T-helper 22 cell (primary cell): ENCODE results near the gene B9D2.
"Not testable (repeated sequence)": the region's sequence is repeated elsewhere in the genome, so short reads cannot be mapped to it uniquely, and the experiment has no call there.

ENCODE experiments used
- DNase-seq: peaks from one replicate; pipeline ENCODE4 v3.0.0-alpha.2; 2020; ENCODE audit warnings: low read depth

B9D2 gene, protein sequence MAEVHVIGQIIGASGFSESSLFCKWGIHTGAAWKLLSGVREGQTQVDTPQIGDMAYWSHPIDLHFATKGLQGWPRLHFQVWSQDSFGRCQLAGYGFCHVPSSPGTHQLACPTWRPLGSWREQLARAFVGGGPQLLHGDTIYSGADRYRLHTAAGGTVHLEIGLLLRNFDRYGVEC

GRCh38 chr19:41363753-41364523 lies at the start of gene B9D2:
Gene B9D2 (minus strand): TSS chr19:41364149. CDS start chr19:41363519, 630 bp downstream.
- peak; percentile 96 for DNase-seq

DNA sequence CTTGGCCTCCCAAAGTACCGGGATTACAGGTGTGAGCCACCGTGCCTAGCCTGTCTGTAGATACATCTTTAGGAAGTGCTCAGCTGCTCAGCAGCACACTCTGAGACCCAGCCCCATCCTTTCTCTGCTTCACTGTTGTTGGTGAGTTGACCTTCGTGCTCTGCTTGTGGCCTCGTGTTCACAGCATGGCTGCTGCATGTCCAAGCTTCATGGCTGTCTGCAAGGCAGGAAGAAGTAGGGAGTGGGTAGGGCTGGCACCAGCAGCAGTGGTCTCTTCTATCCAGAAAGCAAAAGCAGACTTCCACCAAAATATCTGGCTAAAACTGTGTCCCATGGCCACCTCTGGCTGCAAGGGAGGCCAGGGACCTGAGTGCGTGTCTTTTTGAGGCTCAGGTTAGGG lies 49.0 kb upstream of the B9D2 start:
- no peak for DNase-seq

DNA sequence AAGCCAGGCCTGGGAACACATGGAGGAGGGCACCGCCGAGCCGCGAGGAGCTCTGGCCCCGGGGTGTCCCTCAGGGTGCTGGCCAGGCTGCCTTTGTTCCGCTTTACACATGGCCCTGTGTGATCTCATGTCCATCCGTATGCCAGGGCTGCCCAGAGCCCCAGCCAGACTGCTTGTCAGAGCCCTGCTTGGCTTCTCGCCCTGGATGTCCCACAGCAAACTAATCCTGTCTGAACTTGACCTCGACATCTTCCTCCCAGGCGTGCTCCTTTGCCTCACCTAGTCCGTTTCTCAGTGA lies 48.0 kb upstream of the B9D2 start:
- DNase-seq: no peak

DNA sequence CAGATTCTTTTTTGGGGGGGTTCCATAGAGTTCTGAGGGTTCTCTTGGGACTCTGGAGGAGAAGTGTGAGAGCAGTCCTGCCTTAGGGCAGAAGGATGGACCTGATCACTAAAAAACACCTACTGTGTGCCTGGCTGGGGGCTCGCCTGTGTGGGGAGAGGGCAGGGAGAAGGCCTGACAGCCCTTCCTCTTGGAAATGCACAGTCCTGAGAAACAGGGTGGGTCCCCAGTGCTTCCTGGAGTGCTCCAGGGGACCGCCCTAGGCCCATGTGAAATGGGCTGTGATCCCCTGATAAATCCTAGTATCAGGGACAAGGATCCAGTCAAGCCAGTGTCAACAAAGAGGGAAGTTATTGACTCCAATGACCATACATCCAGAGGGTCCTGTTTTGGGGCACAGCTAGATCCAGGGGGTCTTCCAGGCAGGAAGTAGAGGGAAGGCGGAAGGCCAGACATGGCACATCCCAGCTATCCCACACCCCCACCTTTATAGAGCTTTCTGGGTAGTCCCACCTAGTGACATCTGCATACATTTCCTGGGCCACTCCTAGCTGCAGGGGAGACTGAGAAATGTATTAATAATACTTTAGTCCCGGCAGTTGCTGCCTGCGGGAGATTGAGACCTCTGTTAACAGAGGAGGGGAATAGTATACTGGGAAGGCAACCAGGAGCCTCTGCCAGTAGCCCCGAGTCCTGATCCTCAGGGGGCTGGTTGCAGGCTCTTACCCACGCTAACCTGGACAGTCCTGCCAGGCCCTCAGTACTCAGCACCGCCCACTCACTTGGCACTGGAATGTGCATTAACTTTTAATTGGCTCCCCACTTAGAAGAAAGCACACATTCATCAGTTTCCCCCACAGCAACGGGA lies 47.4 kb upstream of the B9D2 start:
- no peak for DNase-seq

GRCh38 chr19:41410336-41411054 lies 46.5 kb upstream of the B9D2 start:
- DNase-seq: no peak

DNA sequence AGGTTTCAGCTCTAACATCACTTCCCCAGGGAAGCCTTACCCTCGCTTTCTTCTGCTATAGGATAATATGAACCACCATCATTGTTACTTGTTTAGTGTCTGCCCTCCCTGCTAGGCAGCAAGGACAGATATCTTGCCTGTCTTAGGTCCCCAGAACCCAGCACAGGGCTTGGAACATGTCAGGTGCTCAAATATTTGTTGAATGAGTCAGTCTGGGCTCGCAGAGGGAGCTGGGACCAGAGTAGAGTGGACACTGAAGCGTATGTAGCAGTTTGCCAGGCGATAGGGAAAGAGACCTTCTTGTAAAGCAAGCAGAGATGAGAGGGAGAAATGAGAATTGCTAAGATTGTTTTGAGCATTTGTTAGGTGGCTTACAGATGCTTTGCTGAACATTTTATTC lies 45.3 kb upstream of the B9D2 start:
- no peak for DNase-seq

DNA sequence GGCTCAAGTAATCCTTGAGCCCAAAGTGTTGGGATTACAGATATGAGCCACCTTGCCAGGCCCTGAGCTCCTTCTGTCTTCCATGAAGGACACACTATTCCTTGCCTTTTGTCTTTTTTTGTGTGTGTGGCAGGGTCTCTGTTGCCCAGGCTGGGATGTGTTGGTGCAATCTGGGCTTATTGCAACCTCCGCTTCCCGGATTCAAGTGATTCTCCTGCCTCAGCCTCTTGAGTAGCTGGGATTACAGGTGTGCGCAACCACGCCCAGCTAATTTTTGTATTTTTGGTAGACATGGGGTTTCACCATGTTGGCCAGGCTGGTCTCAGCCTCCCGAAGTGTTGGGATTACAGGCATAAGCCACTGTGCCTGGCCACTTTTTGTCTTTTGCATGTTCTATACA lies 44.9 kb upstream of the B9D2 start:
- not testable (repeated sequence) for DNase-seq

DNA sequence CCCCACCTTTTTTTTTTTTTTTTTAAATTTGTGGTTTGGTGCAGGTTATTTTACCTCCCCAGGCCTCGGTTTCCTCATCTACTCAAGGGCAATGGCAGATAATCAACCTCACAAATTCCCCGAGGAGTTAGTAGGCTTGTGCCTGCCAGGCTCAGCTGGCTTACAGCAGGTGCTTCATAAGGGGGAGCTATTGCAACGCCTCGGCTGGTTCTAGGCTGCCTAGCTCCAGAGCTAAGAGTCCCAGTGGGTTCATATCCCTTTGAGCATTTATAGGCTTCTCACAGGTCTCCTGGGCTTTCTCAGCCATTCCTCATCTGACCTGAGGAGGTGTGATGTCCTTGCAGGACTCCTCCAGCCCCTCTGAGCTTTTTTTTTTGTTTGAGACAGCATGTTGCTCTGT lies 44.3 kb upstream of the B9D2 start:
- DNase-seq: no peak

DNA sequence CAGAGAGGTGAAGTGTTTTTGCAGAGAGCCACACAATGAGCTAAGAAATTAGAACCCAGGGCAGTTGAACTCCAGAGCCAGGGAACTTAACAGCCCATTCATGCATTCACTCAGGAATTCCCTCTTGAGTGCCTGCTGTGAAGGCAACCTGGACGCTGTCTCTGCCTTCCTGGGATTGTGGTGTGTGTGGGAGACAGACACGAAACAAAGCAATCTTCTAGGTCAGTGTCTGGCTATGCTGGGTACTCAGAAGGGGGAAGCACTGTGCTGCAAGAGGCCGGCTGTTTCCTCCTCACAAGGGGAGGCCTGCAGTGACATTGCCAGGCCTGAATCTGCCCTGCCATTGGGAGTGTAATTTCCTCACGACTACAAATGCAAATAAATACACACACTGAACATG lies 43.3 kb upstream of the B9D2 start:
- no peak for DNase-seq

- DNase-seq: no peak
These were observed 41.8 kb upstream of the B9D2 start for GRCh38 chr19:41405776-41406175.

DNA sequence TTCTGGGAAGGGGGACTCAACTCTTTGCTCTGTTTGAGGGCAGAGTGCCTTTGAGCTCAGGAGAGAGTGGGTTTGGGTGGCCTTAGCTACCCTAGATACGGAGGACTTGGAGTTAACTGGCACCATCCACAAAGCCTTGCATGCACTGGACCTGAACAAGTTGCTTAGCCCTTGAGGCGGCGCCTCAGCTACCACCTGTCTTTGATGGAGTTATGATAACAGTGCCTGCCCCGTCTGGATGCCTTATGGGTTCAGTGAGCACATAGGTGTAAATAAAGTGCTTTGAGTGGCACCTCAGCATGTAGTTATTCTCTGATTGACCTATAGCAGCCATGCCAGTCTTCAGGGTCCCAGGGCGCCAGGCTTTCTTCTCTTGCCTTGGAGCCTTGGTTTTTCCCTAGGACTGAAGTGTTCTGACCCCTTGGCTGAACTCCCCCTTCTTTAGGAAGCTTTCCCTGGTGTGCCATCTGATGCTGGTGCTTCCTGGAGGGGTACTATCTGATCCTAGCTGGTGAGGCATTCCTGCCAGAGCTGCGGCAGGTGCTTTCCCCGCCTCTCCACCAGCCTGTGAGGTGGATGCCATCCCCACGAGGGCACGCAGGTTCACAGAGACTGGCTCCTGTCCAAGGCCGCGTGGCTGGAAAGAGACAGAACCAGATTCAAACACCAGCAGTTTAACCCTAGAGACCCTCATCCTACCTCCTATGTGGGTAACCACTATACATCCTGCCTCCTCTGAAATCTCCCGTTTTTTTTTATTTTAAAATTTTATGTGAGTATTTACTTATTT lies 39.4 kb upstream of the B9D2 start:
- no peak for DNase-seq

DNA sequence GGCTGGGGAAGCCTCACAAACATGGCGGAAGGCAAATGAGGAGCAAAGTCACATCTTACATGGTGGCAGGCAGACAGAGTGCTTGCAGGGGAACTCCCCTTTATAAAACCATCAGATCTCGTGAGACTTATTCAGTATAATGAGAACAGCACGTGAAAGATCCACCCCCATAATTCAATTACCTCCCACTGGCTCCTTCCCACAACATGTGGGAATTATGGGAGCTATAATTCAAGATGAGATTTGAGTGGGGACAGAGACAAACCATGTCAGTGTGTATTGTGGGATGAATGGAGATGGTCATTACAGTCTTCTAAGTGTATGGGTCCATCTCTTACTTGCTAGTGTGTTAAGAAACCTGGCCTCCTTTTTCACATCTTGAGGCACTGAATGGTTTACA lies 38.1 kb upstream of the B9D2 start:
- no peak for DNase-seq

DNA sequence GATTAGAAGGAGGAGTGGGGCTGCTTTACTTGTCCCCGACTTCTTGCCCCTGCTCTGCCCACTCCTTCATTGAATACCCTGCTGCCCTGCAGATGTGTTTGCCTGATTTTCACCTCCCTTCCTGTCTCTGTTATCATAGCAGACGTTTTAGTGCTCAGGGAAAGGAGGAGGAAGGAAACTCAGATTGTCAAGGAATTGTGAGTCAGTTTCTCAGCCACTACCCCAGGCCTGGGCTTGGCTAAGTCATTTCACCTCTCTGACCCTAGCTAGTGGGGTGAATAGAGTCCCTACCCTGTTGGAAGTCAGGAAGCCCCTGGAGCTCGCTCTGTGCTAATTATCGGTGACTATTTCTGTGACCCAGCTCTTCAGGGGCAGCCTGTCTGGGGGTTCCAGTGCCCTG lies 37.5 kb upstream of the B9D2 start:
- DNase-seq: no peak

DNA sequence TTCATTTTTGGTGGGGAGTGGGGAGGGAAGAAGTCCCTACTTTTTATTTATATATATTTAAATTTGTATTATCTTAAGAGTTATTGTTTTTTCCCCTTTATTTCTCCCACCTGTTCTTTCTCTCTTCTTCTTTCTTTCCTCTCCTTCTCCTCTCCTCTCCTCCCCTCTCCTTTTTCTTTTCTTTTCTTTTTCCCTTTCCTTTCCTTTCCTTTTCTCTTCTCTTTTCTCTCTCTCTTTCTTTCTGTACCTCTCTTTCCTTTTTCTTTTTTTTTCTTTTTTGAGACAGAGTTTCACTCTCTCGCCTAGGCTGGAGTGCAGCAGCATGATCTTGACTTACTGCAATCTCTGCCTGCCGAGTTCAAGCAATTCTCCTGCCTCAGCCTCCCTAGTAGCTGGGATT lies 35.6 kb upstream of the B9D2 start:
- no peak for DNase-seq

DNA sequence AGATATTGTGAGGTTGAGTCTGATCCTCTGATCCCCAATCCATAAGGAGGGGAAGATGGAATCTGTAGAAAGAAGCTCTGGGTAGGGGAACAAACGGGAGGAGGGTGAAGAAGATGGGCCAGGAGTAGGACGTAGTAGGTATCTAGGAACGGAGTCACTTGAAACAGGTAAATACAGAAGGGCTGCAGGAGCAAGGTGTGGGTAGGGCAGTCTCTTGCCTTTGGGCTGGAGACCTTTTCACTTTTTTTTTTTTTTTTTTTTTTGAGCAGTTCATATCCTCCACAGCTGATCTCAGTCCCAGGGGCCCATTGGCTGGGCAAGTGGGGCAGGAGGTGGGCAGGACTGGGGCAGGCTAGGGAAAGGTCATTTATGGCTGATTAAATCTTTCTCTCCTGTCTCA lies 35.1 kb upstream of the B9D2 start:
- no peak for DNase-seq

- DNase-seq: no peak
These were observed 34.6 kb upstream of the B9D2 start for GRCh38 chr19:41398598-41398997.

- DNase-seq: no peak
These were observed 34.1 kb upstream of the B9D2 start for GRCh38 chr19:41398050-41398418.

DNA sequence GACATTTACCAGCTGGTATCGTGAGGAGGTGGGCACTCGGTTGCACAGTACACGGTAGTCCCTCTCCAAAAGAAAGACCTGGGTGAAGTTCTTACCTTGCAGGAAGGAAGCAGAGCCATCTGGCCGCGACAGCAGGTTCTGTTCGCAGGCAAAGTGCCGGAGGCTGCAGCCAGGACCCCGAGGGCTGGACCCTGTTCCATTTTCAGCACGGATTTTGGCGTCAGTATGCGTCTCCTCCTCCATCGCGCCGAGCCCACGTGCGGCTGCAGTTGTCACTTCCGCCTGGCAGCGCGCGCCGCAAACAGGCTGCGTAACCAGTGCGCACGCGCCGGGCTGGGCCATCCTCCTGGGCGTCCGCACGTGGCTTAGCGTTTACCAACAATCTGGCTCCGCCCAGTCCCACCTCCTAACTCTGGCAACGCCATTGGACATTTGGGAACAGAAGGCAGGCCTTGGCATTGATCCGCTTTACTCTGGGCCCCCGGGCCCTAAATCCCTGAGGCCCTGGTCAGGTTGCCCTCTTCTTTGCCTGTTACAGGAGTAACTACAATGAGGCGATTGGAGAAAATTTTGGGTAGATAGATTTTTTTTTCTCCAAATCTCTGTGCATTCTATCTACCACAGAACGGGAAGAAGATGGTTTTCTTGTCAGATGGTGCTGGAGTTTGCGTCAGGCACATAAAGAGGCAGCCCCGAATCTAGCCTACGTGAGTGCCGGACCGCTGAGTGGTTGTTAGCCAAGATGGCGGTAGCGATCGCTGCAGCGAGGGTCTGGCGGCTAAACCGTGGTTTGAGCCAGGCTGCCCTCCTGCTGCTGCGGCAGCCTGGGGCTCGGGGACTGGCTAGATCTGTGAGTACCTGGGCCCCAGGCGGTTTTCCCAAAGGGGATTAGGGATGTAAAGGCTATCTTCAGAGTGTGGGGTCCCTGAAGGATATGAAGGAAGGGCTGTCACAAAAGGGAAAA lies 33.4 kb upstream of the B9D2 start, which contains the start of the genes BCKDHA and EXOSC5:
TSS of gene BCKDHA (plus strand) at position 733 of the 964 bp plus-strand sequence. CDS start at position 743, 10 bp downstream.
TSS of gene EXOSC5 (minus strand) at position 274 of the 964 bp plus-strand sequence. CDS start at position 243, 31 bp downstream.
- DNase-seq: peak; percentile 99

GRCh38 chr19:41395355-41395754 lies 31.4 kb upstream of the B9D2 start:
- DNase-seq: no peak

GRCh38 chr19:41392775-41393174 lies 28.8 kb upstream of the B9D2 start:
- no peak for DNase-seq
